H1 (cell line): ENCODE data around the gene TCFL5. TPM values are rescaled to one million over a fixed set of nuclear protein-coding genes. Genes with fewer than 3 reads are reported as not detected.
A peak's percentile ranks its signal among the peaks of the same experiment; 100 is the strongest.

Experiments
- CTCF ChIA-PET: fragments of 300-600 bp; sonication (Branson Sonifier 250); formaldehyde crosslinking; loops from one replicate; lab custom pipeline; 2021; ENCODE audit not compliant: partially characterized antibody; lab: Charles Lee
- POLR2A ChIA-PET: fragments of 300-600 bp; sonication (Branson Sonifier 250); formaldehyde crosslinking; loops from one replicate; lab custom pipeline; 2021; ENCODE audit warnings: inconsistent platforms; ENCODE audit not compliant: partially characterized antibody; lab: Charles Lee
- DNase-seq, 2 experiments: peaks; one replicate each; pipeline versions ENCODE4 v3.0.0 to v3.0.0-alpha.2; 2010 to 2022; ENCODE audit warnings: low spot score in 2 of 2, low read depth in 1 of 2, mixed read lengths in 1 of 2
- FAIRE-seq: peaks from 2 replicates; lab custom pipeline; 2011; peaks lifted over from hg19 to GRCh38; lab: Jason Lieb, UNC
- H2AFZ ChIP-seq: 2 replicates; pipeline ENCODE4 v1.8.1; 2012; ENCODE audit warnings: low read length, inconsistent platforms
- H2AK5ac ChIP-seq: 2 replicates; pipeline ENCODE4 v1.6.1; 2013; ENCODE audit warnings: low read depth, low read length
- H2BK120ac ChIP-seq: replicated peaks from 2 replicates; pipeline ENCODE3; 2013; ENCODE audit warnings: low read depth, low read length, inconsistent platforms
- H2BK12ac ChIP-seq: 2 replicates; pipeline ENCODE4 v1.6.1; 2013; ENCODE audit warnings: low read depth, low read length
- H2BK15ac ChIP-seq: 2 replicates; pipeline ENCODE4 v1.6.1; 2013; ENCODE audit warnings: low read length
- H2BK20ac ChIP-seq: 2 replicates; pipeline ENCODE4 v1.6.1; 2013; ENCODE audit warnings: low read length
- H2BK5ac ChIP-seq: 2 replicates; pipeline ENCODE4 v1.6.1; 2013; ENCODE audit warnings: low read depth, low read length
- H3K14ac ChIP-seq: 2 replicates; pipeline ENCODE4 v1.6.1; 2013; ENCODE audit warnings: inconsistent platforms; ENCODE audit not compliant: insufficient read length
- H3K18ac ChIP-seq: 2 replicates; pipeline ENCODE4 v1.6.1; 2013; ENCODE audit warnings: low read length; ENCODE audit errors: extremely low read depth
- H3K23ac ChIP-seq: 2 replicates; pipeline ENCODE4 v1.6.1; 2013; ENCODE audit warnings: inconsistent platforms; ENCODE audit not compliant: insufficient read length
- H3K23me2 ChIP-seq: 2 replicates; pipeline ENCODE4 v1.6.1; 2013; ENCODE audit warnings: low read depth, low read length
- H3K27ac ChIP-seq: 2 replicates; pipeline ENCODE4 v1.6.1; 2011; ENCODE audit warnings: low read depth, low read length, inconsistent platforms
- H3K27me3 ChIP-seq, 4 experiments: replicated peaks in 1 of 4; 1 replicate in 1 of 4; 2 replicates in 3 of 4; pipeline versions ENCODE4 v1.6.1 to v1.8.1; 2011 to 2013; ENCODE audit warnings: low read length in 3 of 4, mild to moderate bottlenecking in 3 of 4, inconsistent platforms in 2 of 4, mixed read lengths in 2 of 4, moderate library complexity in 1 of 4; ENCODE audit not compliant: control insufficient read depth in 3 of 4, insufficient read depth in 3 of 4; ENCODE audit errors: extremely low read depth in 1 of 4
- H3K36me3 ChIP-seq, 4 experiments: 2 replicates each; pipeline versions ENCODE4 v1.6.1 to v1.8.1; 2011 to 2013; ENCODE audit warnings: mild to moderate bottlenecking in 4 of 4, low read length in 3 of 4, moderate library complexity in 2 of 4, control low read depth in 1 of 4, inconsistent platforms in 1 of 4; ENCODE audit not compliant: insufficient read depth in 4 of 4, control insufficient read depth in 2 of 4
- H3K4ac ChIP-seq: replicated peaks from 2 replicates; pipeline ENCODE3; 2013; ENCODE audit warnings: low read length, low read depth, mixed read lengths, inconsistent platforms; ENCODE audit not compliant: insufficient read length
- H3K4me1 ChIP-seq, 4 experiments: replicated peaks in 1 of 4; 1 replicate in 1 of 4; 2 replicates in 3 of 4; pipeline versions ENCODE4 v1.6.1 to v1.8.1; 2011 to 2013; ENCODE audit warnings: low read length in 3 of 4, inconsistent platforms in 2 of 4, mixed read lengths in 1 of 4; ENCODE audit not compliant: insufficient read depth in 4 of 4, control insufficient read depth in 3 of 4
- H3K4me2 ChIP-seq, 2 experiments: 2 replicates each; pipeline versions ENCODE4 v1.6.1 to v1.8.1; 2011 to 2013; ENCODE audit warnings: low read depth in 2 of 2, low read length in 2 of 2, control low read depth in 1 of 2, inconsistent platforms in 1 of 2, mild to moderate bottlenecking in 1 of 2; ENCODE audit not compliant: insufficient read depth in 1 of 2
- H3K4me3 ChIP-seq, 4 experiments: fragments of 200-600, 300-600 bp in 1 of 4; sonication (generic), shearing (Covaris generic), sonication (Bioruptor Twin) in 1 of 4; 2 replicates each; pipeline versions ENCODE4 v1.5.1 to v1.8.1; 2011 to 2016; ENCODE audit warnings: low read length in 4 of 4, low read depth in 3 of 4, control low read depth in 2 of 4, inconsistent platforms in 2 of 4, mild to moderate bottlenecking in 2 of 4, mixed read lengths in 1 of 4, moderate library complexity in 1 of 4; ENCODE audit not compliant: insufficient read depth in 2 of 4; ENCODE audit errors: extremely low read depth in 1 of 4
- H3K56ac ChIP-seq: replicated peaks from 2 replicates; pipeline ENCODE3; 2013; ENCODE audit warnings: low read depth, mild to moderate bottlenecking, mixed read lengths, low read length, inconsistent platforms; ENCODE audit not compliant: insufficient read length
- H3K79me1 ChIP-seq: 2 replicates; pipeline ENCODE4 v1.6.1; 2013; ENCODE audit warnings: low read depth, low read length, control low read depth
- H3K79me2 ChIP-seq, 2 experiments: 2 replicates each; pipeline versions ENCODE4 v1.6.1 to v1.8.1; 2012 to 2013; ENCODE audit warnings: low read length in 2 of 2, mild to moderate bottlenecking in 2 of 2, inconsistent platforms in 1 of 2; ENCODE audit not compliant: insufficient read depth in 2 of 2, control insufficient read depth in 1 of 2
- H3K9ac ChIP-seq, 4 experiments: replicated peaks in 1 of 4; 1 replicate in 1 of 4; 2 replicates in 3 of 4; pipeline versions ENCODE4 v1.6.1 to v1.8.1; 2011 to 2013; ENCODE audit warnings: low read depth in 3 of 4, low read length in 3 of 4, control low read depth in 2 of 4, mild to moderate bottlenecking in 2 of 4, moderate library complexity in 2 of 4, inconsistent platforms in 1 of 4; ENCODE audit errors: extremely low read depth in 1 of 4
- H3K9me3 ChIP-seq, 2 experiments: 2 replicates each; pipeline versions ENCODE4 v1.6.1 to v1.8.1; 2012 to 2013; ENCODE audit warnings: mild to moderate bottlenecking in 2 of 2, moderate library complexity in 2 of 2, control low read depth in 1 of 2, inconsistent platforms in 1 of 2, low read depth in 1 of 2, low read length in 1 of 2, mixed read lengths in 1 of 2; ENCODE audit not compliant: insufficient read depth in 2 of 2
- H4K20me1 ChIP-seq, 2 experiments: replicated peaks in 1 of 2; 2 replicates each; pipeline versions ENCODE3 to v1.8.1; 2011 to 2013; ENCODE audit warnings: inconsistent platforms in 2 of 2, low read length in 2 of 2, mild to moderate bottlenecking in 1 of 2; ENCODE audit not compliant: insufficient read depth in 2 of 2, control insufficient read depth in 1 of 2
- H4K5ac ChIP-seq: 2 replicates; pipeline ENCODE4 v1.6.1; 2013; ENCODE audit warnings: low read length, low read depth, mixed read lengths, inconsistent platforms; ENCODE audit not compliant: insufficient read length
- H4K8ac ChIP-seq: 2 replicates; pipeline ENCODE4 v1.8.0; 2013; ENCODE audit warnings: mild to moderate bottlenecking, moderate library complexity, low read length, inconsistent platforms; ENCODE audit not compliant: insufficient read depth; ENCODE audit errors: extremely low read depth
- H4K91ac ChIP-seq: replicated peaks from 2 replicates; pipeline ENCODE3; 2013; ENCODE audit warnings: low read length, mixed read lengths, inconsistent platforms; ENCODE audit not compliant: insufficient read length
- CHD2 ChIP-seq: IDR thresholded peaks from 2 replicates; pipeline ENCODE4 v1.6.1; 2012; ENCODE audit warnings: low read length, improper control_type of control experiment
- MAFK ChIP-seq: IDR thresholded peaks from 2 replicates; pipeline ENCODE4 v1.6.1; 2012; ENCODE audit warnings: low read depth, mild to moderate bottlenecking, improper control_type of control experiment, low read length
- MAX ChIP-seq: IDR thresholded peaks from 2 replicates; pipeline ENCODE4 v1.6.1; 2012; ENCODE audit warnings: inconsistent platforms
- SIN3A ChIP-seq, 2 experiments: IDR thresholded peaks in 1 of 2; conservative IDR thresholded peaks in 1 of 2; 2 replicates each; pipeline ENCODE4 v1.6.1; 2011 to 2012; ENCODE audit warnings: low read length in 2 of 2, improper control_type of control experiment in 1 of 2, low read depth in 1 of 2, mild to moderate bottlenecking in 1 of 2
- WGBS, 2 experiments: shearing (Covaris generic) in 1 of 2; methylation state at CpG; one replicate each; pipeline versions ENCODE4 v1.1.6 to v1.1.7; 2013 to 2015; ENCODE audit warnings: low lambda C conversion rate in 2 of 2, mixed read lengths in 2 of 2, inconsistent platforms in 1 of 2, low coverage in 1 of 2, missing lambda C conversion rate in 1 of 2; ENCODE audit not compliant: insufficient replicate concordance in 2 of 2, insufficient coverage in 1 of 2, insufficient read length in 1 of 2; ENCODE audit errors: extremely low coverage in 1 of 2, missing lambda C conversion rate in 1 of 2; 5-methylcytosine and 5-hydroxymethylcytosine counted together
- polyA plus RNA-seq, 7 experiments: library from polyadenylated mRNA; depleted of rRNA in 3 of 7; stranded (reverse) in 5 of 7; unstranded in 2 of 7; fragments of >200 nt in 5 of 7; fragments of 200-250 nt in 2 of 7; gene quantifications; 1 replicate in 5 of 7; 2 replicates in 1 of 7; 4 replicates in 1 of 7; pipeline versions ENCODE4 v1.2.1 to v1.2.3, GENCODE V29; 2011 to 2013; ENCODE audit warnings: missing spikeins in 2 of 7, mixed read lengths in 2 of 7
- total RNA-seq: library from RNA; stranded (reverse); fragmentation: NEBNext Ultra II Directional; extraction: Animal tissue kit (Norgen Biotek cat#: 25700); gene quantifications from 2 replicates; pipeline ENCODE4 v1.2.1, GENCODE V29; 2021
- TF ChIP-seq, protein P1 (sequence below): IDR thresholded peaks from 2 replicates; pipeline ENCODE4 v1.6.1; 2012; ENCODE audit warnings: low read length, inconsistent platforms
- TF ChIP-seq, protein P2 (sequence below): IDR thresholded peaks from 2 replicates; pipeline ENCODE4 v1.6.1; 2011; ENCODE audit warnings: low read depth, mild to moderate bottlenecking, low read length; ENCODE audit not compliant: insufficient read depth

The TCFL5 gene
- total and polyA plus RNA-seq, 2 of the 8 experiments (the other 6 are each of a cell fraction or from before 2014, with no cell fraction given), result 6.2 to 15.0 TPM

GRCh38 chr20:62806383-62807050, 55.1 kb downstream of the TCFL5 start:
- CTCF ChIA-PET, result interaction anchor here (0.9 to 4.0 kb wide), 7 partner anchors 10 to 132 kb away, joined by 3 to 37 read pairs (median 6); partner anchors contain the start of genes COL9A3 and MRGBP
- H3K4me2 ChIP-seq, result peak overlapping the region; percentile 78 to 84; a peak in 2 of 4 replicates
- POLR2A ChIA-PET, result interaction anchor here (2.0 kb wide), 1 partner anchor 9 kb away, joined by 14 read pairs; no protein-coding TSS in a partner anchor
- TF ChIP-seq, protein P1, sequence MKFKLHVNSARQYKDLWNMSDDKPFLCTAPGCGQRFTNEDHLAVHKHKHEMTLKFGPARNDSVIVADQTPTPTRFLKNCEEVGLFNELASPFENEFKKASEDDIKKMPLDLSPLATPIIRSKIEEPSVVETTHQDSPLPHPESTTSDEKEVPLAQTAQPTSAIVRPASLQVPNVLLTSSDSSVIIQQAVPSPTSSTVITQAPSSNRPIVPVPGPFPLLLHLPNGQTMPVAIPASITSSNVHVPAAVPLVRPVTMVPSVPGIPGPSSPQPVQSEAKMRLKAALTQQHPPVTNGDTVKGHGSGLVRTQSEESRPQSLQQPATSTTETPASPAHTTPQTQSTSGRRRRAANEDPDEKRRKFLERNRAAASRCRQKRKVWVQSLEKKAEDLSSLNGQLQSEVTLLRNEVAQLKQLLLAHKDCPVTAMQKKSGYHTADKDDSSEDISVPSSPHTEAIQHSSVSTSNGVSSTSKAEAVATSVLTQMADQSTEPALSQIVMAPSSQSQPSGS, result no peak
- TF ChIP-seq CHD2 (no peak), MAX (no peak), SIN3A (conservative IDR thresholded peaks at IDR 0.05 in 1 of 2, IDR thresholded peaks at IDR 0.05 in 1 of 2; ENCODE audit: low read depth in 1 of 2, low read length in 2 of 2) (no peak), MAFK (no peak)
- TF ChIP-seq, protein P2, sequence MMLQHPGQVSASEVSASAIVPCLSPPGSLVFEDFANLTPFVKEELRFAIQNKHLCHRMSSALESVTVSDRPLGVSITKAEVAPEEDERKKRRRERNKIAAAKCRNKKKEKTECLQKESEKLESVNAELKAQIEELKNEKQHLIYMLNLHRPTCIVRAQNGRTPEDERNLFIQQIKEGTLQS, result no peak

More at GRCh38 chr20:62806383-62807050, 55.1 kb downstream of the TCFL5 start:
- Histone ChIP-seq H3K4me3 (no peak overlapping the region), H3K9me3 (no peaks in the 10 kb centered on the region), H3K56ac (no peak overlapping the region), H3K36me3 (peaks cover 0 to 14% (median 1%) of the 10 kb centered on the region in 4 experiments; a peak in 4 of 8 replicates), H2BK20ac (no peak overlapping the region), H4K20me1 (peaks cover 6 to 21% of the 10 kb centered on the region in 2 experiments), H3K23me2 (peaks cover 8% of the 10 kb centered on the region; the same call in 1 of the 2 replicates), H3K79me1 (peaks cover 6% of the 10 kb centered on the region; the same call in 1 of the 2 replicates), H3K27me3 (peaks cover 0 to 8% (median 4%) of the 10 kb centered on the region in 4 experiments; a peak in 4 of 7 replicates), H3K4me1 (peaks cover 0 to 12% (median 8%) of the 10 kb centered on the region in 4 experiments; a peak in 6 of 7 replicates), H4K91ac (no peak overlapping the region), H2BK15ac (no peak overlapping the region), H2BK5ac (no peak overlapping the region), H3K9ac (no peak overlapping the region), H4K5ac (no peak overlapping the region), H2AK5ac (no peak overlapping the region), H3K18ac (no peak overlapping the region), H2BK120ac (no peak overlapping the region), H3K23ac (no peak overlapping the region), H2BK12ac (no peak overlapping the region), H2AFZ (no peak overlapping the region), H3K27ac (no peak overlapping the region), H3K4ac (no peak overlapping the region), H3K14ac (no peak overlapping the region), H3K79me2 (no peaks in the 10 kb centered on the region), H4K8ac (peak overlapping the region; percentile 25; the same call in 1 of the 2 replicates)
- 73% methylated on average over 11 of the region's 11 CpGs; no CpG with 5 or more reads in 1 of the 2 experiments for WGBS, 2 experiments
- FAIRE-seq, result no peak
- DNase-seq, result no peak
